Skeletal muscle cell (primary cell): ENCODE data around the gene PACC1.

Experiments used
- DNase-seq: peaks from one replicate; pipeline ENCODE4 v3.0.0-alpha.2; 2010; ENCODE audit warnings: low read depth
- H3K4me3 ChIP-seq: 2 replicates; pipeline ENCODE4 v1.5.1; 2011; ENCODE audit warnings: low read depth, mild to moderate bottlenecking, control low read depth, low read length, moderate library complexity

Gene PACC1

DNA sequence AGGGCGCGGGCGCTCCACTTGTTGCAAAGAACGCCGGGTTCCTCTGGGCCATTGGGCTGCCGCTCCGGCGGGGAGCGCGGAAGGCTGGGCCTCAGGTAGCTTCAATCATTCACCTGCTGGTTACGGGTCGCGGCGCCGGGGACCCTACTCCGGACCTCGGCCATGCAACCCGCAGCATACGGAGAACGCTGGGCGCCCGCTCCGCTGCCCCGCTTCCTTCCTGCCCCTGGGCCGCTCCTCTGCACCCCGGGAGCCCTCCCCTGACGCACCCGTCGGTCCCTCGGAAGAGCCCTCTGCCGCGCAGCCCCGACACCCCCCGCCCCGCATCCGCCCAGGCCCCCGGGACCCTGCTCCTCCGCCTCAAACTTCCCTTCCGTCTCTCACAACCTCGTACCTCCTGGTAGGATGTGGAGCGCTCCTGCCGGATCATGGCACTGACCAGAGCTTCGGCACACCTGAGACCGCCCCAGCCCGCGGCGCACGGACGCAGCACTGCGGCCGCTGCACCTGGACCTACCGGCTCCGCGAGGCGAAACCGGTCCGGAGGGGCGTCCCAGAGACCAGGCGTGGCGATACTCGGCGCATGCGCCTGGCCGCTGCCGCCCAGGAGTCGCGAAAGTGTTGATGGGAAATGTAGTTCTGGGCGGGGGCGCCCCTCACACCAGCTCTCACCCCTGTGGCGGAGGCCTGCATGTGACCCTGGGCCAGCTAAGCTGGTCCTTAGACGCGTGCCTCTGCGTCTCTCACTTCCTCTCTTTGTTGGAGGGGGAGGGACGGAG lies at the start of gene PACC1:
TSS of gene PACC1 (minus strand) at position 559 of the 779 bp plus-strand sequence. CDS start at position 430, 129 bp downstream.
- peak within 1 kb of the TSS; percentile 75 for H3K4me3 ChIP-seq

DNA sequence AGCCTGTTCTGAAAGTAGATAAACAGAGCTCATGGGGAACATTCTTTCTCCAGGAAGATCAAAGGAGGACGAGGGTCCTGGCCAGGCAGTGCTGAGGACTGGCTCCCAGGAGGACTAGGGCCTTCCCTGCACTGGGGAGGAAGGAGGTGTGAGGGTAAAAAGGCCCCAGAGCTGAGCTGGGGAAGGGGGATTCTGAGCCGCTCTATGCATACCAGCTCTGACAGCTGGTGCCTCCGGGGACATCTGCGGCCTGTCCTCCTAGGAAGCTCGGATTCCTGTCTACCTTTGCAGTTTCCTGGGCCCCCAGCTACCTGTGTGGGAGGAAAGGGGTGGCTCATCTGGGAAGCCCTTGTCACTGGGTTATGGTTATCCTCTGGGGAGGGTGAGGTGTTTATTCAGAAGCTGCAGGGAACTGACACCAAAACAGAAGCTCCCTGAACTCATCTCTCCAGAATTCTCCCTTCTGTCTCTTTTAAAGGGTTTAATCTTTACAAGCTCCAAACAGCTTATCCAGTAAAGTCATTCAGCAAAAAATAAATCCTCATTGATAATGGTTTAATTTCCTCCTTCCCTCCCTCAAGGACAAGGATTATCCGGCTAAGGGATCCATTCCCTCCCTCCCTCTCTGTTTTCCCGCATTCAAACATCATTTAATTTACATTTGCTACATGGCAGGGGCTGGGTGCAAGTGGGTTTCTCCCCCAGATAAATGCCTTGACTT lies 49.0 kb upstream of the PACC1 start:
- H3K4me3 ChIP-seq, result no peak overlapping the region
- no peak for DNase-seq

More for the DNA sequence above, at the start of gene PACC1:
- DNase-seq, result peak; percentile 45

DNA sequence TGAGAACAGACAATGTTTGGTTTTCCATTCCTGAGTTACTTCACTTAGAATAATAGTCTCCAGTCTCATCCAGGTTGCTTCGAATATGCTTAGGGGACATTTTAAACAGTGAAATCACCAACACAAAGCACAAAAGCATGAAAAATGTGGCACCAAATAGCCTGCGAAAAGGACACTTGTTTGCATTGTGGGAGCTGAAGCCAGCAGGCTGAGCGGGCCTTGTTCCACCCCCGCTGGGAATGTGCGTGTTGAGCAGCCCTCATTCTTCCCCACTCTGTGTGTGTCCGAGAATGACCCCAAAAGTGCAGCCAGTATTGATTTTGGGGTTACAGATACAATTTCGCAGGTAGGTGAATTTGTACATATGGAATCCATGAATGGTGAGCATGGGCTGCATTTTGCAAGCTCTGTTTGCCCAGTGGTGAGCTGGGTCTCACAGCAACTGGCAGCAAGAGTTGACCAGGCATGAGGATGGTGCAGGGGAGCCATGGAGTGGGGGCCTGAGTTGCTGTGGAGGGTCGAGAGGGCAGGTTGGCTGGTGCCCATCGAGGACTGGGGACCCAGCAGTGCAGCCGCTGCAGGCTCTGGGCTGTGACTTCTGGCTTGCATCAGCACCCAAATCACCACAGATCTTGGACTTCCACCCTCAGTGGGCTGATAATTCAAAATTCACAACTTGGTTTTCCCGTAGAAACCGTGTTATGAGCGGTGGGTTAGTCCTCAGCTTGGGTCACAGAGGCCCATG lies 47.4 kb upstream of the PACC1 start:
- DNase-seq, result no peak
- H3K4me3 ChIP-seq, result no peak overlapping the region

DNA sequence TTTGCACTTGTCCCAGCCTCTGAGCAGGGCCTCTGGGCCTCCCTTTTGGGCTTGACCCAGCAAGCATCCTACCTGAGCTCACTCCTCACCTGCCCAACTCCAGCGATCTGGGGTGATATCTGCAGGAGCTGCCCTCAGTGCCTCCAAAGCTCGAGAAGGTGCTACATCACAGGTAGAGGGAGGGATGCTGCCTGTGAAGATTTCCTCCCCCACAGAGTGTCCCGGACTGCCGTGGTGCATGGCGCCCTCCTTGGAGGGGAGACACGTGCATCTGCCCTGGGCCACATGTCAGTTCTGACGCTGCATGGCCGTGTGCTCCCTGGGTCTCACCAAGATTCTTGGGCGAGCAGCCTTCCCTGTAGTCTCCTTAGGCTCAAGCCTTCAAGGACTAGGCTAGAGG lies 45.7 kb upstream of the PACC1 start:
- no peak overlapping the region for H3K4me3 ChIP-seq
- no peak for DNase-seq

- no peak overlapping the region for H3K4me3 ChIP-seq
- no peak for DNase-seq
Observed at GRCh38 chr1:212459656-212460055, 45.0 kb upstream of the PACC1 start.

DNA sequence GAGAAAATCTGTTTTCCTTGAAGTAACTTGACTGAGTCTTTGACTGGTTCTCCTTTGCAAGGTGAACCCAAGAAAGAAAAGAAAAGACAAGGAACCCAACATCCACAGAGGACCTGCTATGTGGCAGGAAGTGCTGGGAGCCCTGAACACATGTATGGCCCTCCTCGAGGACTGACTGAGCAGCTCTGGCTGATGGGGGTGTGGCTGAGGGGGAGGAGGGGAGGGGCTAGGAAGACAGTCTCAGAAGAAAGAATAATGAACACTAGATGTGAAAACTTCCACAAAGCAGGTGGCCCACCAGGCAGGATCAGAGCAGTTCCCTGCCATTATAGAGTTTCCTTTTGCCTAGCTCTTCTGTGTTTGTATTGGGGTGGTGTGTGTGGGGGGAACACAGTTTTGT lies 44.1 kb upstream of the PACC1 start:
- no peak overlapping the region for H3K4me3 ChIP-seq
- no peak for DNase-seq

GRCh38 chr1:212457740-212458338 lies 43.2 kb upstream of the PACC1 start:
- DNase-seq, result no peak
- H3K4me3 ChIP-seq, result no peak overlapping the region

DNA sequence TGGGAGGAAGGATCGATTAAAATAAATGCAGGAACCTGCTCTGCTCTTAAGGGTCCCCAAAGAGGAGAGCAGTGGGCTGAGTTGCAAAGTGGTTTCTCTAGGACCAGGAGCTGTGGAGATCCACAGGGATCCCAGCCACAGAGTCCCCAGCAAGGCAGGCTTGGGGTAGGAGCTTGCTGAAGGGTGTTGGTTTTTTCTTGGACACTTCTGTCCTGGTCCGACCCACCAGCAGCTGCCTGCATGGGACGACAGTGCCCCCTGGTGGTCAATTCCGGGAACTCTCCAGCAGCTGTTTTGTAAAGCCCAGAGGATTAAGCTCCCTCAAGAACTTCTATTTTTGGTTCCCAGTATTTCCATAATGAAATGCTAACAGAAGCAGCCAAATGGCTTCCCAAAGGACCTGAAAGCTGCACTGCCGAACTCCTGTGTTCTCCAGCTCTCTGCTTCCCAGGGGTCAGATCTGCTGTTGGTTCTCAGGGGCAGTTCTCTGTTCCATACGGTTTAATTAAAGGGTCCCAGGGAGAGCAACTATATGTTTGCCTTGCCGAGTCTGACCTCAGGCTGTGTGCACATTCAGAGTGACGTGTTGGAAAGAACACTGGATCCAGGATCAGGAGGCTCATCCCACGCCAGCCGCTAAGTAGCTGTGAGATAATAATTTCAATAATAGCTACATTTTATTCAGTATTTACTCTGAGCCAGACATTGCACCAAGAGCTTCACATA lies 41.3 kb upstream of the PACC1 start:
- peak; percentile 46 for DNase-seq
- peak overlapping the region; percentile 17 for H3K4me3 ChIP-seq

DNA sequence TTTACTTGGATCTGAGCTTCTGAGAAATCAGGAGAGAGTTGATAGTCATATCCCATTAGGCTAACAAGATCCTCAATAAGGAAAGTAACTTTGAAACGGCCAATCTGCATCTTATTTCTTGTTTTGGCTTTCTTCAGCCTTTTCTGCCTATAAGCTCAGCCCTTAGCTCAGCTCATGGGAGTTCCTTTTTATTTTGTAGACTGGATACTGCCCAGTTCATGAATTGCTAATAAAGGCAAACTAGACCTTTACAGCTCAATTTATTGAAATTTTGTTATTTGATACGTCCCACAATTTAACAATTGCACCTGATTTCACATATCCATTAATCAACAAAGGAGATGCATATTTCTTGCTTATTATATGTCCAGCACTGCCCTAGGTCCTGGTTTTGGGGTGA lies 40.7 kb upstream of the PACC1 start:
- no peak overlapping the region for H3K4me3 ChIP-seq
- no peak for DNase-seq

DNA sequence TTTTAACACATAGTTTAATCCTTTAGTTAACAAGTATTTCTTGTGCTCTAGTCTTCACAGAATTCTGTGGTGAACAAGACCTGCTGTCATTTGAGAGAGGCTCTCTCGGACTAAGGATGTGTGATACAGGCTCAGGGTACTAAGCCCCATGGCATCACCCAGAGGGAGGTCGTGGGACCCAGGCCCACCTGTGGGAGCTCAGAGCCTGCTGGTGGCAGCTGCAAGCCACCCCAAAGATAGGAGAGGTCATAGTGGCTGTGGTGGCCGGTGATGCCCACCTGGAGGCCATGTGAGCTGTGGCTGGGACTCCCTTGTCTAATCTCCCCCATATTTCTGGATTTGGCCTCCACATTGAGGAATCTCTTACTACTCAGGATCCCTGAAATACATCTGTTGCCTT lies 40.1 kb upstream of the PACC1 start:
- no peak overlapping the region for H3K4me3 ChIP-seq

DNA sequence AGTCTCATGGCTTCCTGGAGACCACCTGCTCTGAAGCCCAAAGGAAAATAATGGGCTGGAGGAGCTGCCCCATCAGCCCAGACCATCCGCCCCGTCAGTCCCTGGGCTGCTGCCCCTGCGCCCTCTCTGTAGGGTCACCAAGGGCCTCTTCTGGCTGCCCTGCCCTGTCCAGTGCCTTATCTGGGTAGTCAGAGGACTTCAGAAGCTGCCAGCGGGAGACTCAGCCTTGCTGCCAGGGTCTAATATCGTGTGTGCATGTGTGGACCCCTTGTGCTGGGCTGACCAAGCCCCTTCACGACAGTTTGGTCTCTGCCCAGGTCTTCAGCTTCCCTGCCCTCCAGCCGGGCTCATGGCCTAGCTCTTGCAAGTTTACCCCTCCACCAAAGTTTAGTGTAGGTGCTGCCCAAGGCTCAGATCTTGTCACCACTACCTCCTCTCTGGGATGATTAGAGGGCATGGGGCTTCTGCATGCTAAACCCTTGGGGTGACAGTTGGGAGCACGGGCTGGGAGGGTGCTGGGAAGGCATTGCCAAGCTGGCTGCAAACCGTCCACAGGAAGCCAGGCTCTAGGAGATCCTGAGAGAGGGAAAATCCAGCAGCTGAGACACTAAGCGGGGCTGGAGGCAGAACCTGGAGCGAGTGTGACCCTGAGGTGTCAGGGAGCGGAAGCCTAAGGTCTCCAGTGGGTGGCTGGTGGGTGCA lies 38.6 kb upstream of the PACC1 start:
- no peak for DNase-seq
- H3K4me3 ChIP-seq, result no peak overlapping the region

More for the DNA sequence above, 40.1 kb upstream of the PACC1 start:
- DNase-seq, result no peak

DNA sequence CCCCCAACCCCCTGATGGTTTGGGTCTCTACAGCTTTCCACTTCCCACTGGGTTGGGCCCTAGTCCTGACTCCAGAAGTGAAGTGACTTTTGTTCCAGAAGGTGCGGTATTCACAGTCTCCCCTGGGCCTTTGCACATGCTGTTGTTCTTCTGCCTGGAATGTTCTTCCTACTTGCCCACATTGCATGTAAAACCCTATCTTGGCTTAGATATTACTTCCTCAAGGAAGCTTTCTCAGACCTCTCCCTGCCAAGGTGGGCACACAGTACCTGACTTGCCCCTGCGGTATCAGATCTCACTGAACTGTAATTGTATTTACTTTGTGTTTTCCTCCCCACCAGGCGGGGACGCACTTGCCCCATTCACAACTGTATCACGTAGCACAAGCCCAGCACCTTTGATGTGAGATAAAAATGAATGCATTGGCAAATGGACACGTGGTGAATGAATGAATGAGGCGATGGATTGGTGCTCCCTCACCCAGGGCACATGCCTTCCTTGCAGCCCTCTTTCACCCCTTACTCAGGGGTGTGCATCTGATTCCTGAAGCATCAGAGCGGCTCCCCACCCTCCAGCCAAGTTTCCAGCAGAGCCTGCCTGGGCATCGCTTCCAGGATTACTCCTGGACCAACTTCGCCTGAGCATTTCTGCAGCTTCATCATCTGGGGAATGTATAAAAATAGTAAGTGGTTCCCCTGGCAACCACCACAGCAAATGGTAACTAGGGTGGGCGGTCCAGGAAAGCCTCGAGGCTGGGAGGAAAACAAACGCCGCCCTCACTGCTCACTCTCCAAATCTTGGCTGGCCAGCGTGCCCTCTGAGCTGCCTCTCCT lies 37.9 kb upstream of the PACC1 start:
- DNase-seq, result no peak
- H3K4me3 ChIP-seq, result no peak overlapping the region

- DNase-seq, result no peak
- no peak overlapping the region for H3K4me3 ChIP-seq
Observed at GRCh38 chr1:212451416-212452322, 37.0 kb upstream of the PACC1 start.

DNA sequence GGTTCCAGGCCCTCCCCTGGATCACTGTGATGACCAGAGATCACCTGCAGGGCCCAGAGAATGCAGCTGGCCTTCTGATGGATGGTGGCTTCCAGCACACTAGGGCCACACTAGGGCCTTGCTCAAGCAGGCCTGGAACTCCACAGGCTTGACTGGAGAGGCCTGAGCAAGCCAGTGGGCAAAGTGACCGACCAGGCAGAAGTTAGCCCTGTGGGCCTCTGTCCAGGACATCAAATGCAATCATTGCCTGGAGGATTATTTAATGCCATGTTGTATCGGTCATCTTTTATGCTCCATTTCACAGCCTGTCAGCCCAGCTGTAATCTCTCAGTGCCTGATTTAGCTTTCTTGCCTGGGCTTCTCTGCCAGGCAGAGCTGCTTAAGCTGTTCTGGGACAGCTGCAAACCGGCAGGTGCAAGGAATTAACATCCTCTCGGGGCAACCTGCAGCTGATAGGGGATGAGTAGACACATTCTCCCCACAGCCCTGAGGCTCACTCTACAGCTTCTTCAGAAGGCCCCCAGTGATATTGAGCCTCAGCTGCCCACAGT lies 35.7 kb upstream of the PACC1 start:
- no peak overlapping the region for H3K4me3 ChIP-seq
- peak; percentile 49 for DNase-seq

GRCh38 chr1:212447478-212447877 lies 32.8 kb upstream of the PACC1 start:
- H3K4me3 ChIP-seq, result no peak overlapping the region
- no peak for DNase-seq

DNA sequence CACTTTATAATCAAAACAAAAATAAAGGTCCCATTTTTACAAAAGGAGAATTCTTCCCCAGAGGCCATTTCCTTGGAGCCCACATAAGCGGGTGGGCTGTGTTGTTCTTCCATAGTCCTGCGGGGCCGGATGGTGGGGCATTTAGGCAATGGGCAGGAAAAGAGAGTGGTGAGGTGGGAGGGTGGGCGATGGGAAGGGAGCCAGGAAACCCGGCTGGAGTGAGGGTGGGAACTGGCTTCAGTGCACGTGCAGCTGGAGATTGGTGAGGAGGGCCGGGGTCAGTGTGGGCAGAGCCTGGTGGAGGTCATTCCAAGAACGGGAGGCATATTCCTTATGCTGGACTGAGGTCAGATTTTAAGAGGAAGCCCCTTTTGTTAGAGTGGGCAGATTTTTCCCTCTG lies 31.6 kb upstream of the PACC1 start:
- H3K4me3 ChIP-seq, result no peak overlapping the region
- no peak for DNase-seq

GRCh38 chr1:212442408-212442807 lies 27.7 kb upstream of the PACC1 start:
- DNase-seq, result no peak
- H3K4me3 ChIP-seq, result no peak overlapping the region
